Measurements from ENCODE around the gene GDF9. TPM values are rescaled to one million over a fixed set of nuclear protein-coding genes. Genes with fewer than 3 reads are reported as not detected.

GDF9 gene
- total RNA-seq, 4 donors from 2014 or later, result 0.24 to 1.3 (median 0.31) TPM; not detected in 1

DNA sequence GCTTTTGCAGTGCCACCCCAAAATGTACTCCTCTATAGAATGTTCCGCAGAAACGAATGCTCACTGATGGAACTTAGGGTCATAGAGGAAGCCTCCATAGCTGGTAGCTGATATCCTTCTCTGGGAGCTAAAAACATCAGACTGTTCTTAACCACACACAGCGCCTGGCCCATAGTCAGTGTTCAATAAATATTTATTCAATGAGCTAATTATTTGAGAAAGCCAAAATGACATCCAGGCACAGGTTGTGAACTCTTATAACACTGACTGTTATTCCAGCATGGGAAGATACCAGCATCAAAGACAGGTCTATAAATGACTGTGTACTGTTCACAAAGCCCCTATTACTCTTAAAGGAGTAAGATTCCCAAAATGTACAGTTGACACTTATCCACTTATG lies 12.9 kb downstream of the GDF9 start:
- TF ChIP-seq, protein P1, sequence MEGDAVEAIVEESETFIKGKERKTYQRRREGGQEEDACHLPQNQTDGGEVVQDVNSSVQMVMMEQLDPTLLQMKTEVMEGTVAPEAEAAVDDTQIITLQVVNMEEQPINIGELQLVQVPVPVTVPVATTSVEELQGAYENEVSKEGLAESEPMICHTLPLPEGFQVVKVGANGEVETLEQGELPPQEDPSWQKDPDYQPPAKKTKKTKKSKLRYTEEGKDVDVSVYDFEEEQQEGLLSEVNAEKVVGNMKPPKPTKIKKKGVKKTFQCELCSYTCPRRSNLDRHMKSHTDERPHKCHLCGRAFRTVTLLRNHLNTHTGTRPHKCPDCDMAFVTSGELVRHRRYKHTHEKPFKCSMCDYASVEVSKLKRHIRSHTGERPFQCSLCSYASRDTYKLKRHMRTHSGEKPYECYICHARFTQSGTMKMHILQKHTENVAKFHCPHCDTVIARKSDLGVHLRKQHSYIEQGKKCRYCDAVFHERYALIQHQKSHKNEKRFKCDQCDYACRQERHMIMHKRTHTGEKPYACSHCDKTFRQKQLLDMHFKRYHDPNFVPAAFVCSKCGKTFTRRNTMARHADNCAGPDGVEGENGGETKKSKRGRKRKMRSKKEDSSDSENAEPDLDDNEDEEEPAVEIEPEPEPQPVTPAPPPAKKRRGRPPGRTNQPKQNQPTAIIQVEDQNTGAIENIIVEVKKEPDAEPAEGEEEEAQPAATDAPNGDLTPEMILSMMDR (IDR thresholded peaks at IDR 0.05), result no peak
- no peak for DNase-seq (ENCODE audit: low spot score)
- no peak for ATAC-seq (ENCODE audit: low FRiP score)

DNA sequence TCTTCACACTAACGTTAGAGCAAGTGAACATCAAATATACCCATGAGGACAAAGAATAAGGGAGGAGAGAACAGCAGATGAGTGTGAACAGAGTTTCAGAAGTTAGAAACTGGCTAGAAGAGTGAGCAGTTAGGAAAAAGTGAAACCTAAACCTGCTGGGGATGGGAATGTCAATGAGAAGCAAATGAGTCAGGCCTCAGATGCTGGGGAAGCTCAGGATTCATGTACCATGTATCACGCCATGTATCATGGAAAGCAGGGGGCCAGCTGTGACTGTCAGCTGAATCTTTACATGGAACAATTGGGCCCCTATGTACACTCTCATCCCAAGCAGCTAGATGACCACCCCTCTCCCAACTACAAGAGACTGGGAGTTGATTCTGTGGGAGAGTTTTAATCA lies 16.2 kb downstream of the GDF9 start:
- TF ChIP-seq, protein P1 (IDR thresholded peaks at IDR 0.05), result no peak
- DNase-seq (ENCODE audit: low spot score), result no peak
- ATAC-seq (ENCODE audit: low FRiP score), result no peak

DNA sequence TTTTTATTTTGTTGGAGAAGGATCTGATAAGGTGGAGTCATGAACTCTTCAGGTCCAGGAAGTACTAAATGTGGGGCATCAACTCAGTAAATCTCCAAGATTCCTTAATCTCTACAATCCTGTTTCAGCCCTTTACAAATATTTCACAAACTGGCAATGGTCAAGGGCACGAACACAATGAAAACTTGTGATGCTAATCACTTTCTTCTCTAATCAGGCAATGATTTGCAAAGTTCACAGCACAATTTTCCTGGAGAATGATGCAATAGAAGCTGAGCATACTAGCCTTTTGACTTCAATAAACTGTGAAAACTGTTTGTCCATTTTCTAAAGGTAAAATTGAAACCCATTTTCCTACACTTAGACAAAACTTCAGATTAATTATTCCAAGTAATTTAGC lies 16.9 kb downstream of the GDF9 start:
- TF ChIP-seq, protein P1 (IDR thresholded peaks at IDR 0.05), result no peak
- DNase-seq (ENCODE audit: low spot score), result no peak
- ATAC-seq (ENCODE audit: low FRiP score), result no peak

DNA sequence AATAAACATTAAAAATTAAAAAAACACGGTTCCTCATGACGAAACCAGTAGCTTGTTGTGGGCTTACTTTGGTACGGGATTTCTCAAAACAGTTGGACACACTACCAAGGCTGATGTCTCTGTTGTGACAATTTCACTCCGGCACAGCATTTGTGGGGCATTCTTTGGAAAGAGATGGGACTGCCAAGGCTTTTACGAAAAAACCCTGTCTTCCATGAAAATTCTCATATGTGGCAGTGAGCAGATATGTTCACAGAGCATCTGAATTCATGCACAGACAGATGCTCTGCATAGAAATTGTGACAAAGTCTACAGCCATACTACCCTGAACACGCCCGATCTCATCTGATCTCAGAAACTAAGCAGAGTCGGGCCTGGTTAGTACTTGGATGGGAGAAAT lies 18.0 kb downstream of the GDF9 start:
- TF ChIP-seq, protein P1 (IDR thresholded peaks at IDR 0.05), result no peak
- ATAC-seq (ENCODE audit: low FRiP score), result no peak

DNA sequence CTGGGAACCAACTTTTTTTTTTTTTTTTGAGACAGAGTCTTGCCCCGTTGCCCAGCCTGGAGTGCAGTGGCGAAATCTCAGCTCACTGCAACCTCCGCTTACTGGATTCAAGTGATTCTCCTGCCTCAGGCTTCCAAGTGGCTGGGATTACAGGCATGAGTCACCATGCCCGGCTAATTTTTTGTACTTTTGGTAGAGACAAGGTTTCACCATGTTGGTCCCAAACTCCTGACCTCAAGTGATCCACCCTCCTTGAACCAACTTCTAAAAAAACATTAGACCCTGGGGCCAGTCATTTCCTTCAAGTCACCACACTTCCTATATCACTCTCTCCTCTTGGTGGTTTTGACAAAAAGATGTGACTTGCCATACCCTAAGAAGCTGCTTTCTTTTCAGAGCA lies 25.0 kb downstream of the GDF9 start:
- DNase-seq (ENCODE audit: low spot score) (no peak), ATAC-seq (ENCODE audit: low FRiP score) (no peak)
- TF ChIP-seq, protein P1 (IDR thresholded peaks at IDR 0.05), result no peak

More for the DNA sequence above, 18.0 kb downstream of the GDF9 start:
- DNase-seq (ENCODE audit: low spot score), result no peak

DNA sequence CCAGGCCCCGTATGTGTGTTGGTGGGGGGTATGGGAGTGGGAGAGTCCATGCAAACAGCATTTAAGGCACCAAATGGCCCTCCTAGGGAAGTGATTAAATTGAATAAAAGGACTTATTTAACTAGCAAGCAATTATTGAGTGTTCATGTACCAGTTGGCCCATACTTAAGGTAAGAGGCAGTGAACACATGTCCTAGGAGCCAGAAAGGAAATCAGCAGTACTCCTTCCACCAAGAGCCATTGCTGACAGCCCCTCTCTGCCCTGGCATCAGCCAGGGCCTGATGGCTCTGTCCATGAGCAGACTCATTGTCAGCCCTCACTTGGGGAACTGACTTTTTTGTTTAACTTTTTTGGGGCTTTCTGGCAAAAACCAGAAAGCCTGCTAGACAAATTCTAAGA lies 25.4 kb downstream of the GDF9 start:
- DNase-seq (ENCODE audit: low spot score), result no peak
- ATAC-seq (ENCODE audit: low FRiP score), result no peak
- TF ChIP-seq, protein P1 (IDR thresholded peaks at IDR 0.05), result no peak

DNA sequence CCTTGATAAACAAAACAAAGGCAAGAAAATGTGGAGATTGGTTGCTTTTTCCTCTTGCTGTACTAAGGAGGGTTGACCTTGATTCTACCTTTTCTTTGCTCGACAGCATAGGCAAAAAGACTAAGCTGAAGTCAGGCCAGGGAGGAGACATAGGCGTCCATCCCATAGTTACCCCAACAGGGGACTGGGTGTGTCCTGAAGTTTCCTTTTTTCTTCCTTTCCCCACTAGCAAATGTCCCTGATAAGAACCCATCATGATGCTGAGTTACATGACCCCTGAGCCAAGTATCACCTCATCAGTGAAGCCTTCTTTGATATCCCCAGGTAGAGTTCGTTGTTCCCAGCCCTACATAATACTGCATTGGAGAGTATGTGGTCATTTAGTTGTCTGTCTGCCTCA lies 26.0 kb downstream of the GDF9 start:
- ATAC-seq (ENCODE audit: low FRiP score), result no peak
- TF ChIP-seq, protein P1 (IDR thresholded peaks at IDR 0.05), result no peak
- no peak for DNase-seq (ENCODE audit: low spot score)

All from omental fat pad (tissue), 4 donors.